Hepatic stellate cell (primary cell): ENCODE measurements around the gene FLYWCH1.

ENCODE experiments used
- DNase-seq: peaks from one replicate; pipeline ENCODE4 v3.0.0; 2011; ENCODE audit warnings: low spot score

The FLYWCH1 gene, protein sequence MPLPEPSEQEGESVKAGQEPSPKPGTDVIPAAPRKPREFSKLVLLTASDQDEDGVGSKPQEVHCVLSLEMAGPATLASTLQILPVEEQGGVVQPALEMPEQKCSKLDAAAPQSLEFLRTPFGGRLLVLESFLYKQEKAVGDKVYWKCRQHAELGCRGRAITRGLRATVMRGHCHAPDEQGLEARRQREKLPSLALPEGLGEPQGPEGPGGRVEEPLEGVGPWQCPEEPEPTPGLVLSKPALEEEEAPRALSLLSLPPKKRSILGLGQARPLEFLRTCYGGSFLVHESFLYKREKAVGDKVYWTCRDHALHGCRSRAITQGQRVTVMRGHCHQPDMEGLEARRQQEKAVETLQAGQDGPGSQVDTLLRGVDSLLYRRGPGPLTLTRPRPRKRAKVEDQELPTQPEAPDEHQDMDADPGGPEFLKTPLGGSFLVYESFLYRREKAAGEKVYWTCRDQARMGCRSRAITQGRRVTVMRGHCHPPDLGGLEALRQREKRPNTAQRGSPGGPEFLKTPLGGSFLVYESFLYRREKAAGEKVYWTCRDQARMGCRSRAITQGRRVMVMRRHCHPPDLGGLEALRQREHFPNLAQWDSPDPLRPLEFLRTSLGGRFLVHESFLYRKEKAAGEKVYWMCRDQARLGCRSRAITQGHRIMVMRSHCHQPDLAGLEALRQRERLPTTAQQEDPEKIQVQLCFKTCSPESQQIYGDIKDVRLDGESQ

DNA sequence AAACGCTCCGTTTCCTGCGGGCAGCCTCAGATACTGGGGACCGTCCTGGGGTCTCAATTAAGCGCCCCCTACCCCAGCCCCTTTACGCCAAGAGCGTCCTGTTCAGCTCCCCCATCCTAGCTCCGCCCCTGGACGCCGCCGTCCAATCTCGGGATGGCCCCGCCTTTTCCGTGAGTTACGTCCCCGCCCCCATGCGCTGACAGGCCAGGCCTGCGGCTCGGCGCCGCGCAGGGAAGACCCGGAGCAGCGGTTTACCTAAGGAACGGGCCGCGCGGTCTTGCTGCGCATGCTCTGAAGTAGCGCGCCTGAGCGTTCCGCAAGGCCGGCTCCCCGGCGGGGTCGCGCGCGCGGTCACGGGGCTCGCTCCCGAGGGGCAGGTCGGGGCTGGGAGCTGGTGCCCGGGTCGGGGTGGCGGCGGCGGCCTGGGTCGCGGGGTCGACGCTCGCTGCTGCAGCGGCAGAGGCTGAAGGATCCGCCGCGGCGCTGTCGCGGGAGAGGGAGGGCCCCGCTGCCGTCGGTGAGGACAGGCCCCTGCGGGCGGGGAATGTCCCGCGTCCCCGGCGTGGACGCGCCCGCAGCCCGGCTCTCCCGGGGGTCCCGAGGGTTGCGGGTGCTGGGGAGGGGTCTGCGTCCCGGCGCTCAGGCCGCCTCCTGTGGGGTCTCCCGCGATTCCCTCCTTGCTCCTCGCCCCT lies at the start of gene FLYWCH1:
FLYWCH1 (plus strand) TSS at position 294 of the 692 bp plus-strand sequence. CDS start 17,755 bp downstream, outside the sequence.
- peak; percentile 96 for DNase-seq

DNA sequence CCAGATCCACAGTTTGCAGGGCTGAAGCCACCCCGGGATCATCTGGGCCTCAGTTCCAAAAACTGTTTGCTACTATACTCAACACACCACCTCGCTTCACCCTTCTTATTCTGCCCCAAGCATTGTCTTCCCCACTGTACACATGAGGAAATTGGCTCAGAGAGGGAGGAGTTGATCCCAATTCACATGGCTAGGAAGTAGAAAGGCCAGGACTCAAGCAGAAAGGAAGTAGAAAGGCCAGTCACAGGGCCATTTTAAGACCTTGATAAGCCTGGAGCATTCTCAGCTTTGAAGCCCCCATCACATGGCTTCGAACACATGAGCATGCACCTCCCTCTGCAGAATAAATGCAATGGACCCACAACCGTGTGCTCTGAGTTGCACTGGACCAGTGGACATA lies 46.1 kb upstream of the FLYWCH1 start:
- no peak for DNase-seq

- DNase-seq: no peak
These were observed 45.3 kb upstream of the FLYWCH1 start for GRCh38 chr16:2866431-2866830.

DNA sequence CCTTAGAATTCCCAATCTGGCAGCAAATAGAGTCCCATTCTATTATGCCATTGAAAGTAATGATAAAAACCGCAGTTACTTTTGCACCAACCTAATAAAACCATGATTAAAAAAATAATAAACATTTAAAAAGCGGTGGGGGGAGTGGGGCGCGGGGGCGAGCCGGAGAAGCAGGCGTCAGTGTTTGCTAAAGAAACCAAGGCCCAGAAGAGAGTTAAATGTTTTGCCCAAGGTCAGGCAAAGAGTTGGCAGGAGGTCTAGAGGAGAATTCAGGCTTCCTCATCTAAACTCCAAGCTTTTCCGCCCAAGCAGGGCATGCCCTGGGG lies 44.1 kb upstream of the FLYWCH1 start:
- DNase-seq: no peak

DNA sequence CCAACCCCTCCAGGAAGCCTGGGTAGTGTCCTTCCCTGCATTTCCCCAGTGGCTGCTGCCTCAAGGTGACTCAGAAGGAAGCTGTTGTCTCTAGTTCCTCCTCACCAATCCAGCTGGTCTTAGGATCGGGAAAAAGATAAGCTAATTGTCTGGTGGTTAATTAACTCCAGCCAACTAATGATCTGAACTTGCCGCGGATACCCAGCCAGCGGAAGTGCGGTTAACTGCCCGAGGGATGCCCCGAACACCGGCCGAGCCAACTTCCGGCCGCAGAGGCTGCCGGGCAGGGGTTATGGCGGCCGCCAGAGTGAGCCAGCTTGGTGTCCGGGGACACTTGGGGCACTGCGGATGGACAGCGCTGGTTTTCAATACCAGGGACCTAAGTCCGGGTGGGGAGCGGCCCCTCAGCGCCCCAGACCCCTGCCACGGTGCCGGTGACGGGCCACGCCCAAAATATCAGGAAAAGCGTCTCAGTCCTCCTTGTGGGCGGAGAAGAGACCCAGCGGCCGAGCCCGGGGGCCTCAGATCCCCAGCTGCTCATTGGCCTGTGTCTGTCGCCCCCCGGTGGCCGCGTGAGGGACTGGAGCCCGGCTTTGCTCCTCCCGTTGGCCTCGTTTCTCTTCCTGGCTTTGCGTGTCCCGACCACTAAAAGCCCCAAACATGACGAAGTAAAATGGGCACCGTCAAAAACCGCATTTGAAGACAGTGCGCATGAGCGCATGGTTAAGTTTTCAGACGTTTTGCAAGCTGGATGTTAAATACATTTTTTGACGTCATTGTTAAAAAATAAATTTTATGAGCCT lies 43.5 kb upstream of the FLYWCH1 start:
- peak; percentile 98 for DNase-seq

- no peak for DNase-seq
These were observed 39.8 kb upstream of the FLYWCH1 start for GRCh38 chr16:2871926-2872325.

- no peak for DNase-seq
These were observed 37.5 kb upstream of the FLYWCH1 start for GRCh38 chr16:2874032-2874911.

- peak; percentile 68 for DNase-seq
These were observed 36.8 kb upstream of the FLYWCH1 start for GRCh38 chr16:2874912-2875362.

GRCh38 chr16:2879854-2880508 lies 31.8 kb upstream of the FLYWCH1 start:
- no peak for DNase-seq

DNA sequence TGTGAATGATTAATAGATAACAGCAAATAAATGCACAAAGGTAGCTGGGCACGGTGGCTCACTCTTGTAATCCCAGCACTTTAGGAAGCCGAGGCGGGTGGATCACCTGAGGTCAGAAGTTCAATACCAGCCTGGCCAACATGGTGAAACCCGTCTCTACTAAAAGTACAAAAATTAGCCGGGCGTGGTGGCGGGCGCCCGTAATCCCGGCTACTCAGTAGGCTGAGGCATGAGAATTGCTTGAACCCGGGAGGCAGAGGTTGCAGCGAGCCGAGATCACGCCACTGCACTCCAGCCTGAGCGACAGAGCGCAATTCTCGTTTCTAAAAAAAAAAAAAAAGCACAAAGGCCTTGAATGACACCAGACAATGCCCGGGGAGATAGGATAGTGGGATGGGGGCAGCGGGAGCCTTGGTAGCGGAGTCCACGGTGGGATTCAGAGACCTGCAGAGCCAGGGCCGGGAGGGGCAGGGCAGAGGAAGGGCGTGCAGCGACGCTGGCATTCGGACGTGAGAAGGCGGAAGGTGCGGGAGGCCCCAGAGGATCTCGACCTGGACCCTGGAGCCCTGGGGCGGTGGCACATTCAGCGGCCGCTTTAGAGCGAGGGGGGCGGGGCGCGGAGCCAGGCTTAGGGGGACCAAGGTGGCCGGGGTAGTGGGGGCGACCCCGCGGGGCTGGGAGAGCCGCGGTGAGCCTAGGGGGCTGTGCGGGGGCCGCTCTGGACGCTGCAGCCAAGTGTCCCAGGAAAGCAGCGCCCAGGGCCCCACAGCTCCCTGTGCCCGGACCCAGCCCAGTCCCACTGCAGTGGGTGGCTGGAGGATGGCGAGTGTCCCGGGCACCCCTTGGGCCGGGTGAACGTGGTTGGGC lies 29.7 kb upstream of the FLYWCH1 start:
- DNase-seq: no peak

GRCh38 chr16:2882650-2883457 lies 28.9 kb upstream of the FLYWCH1 start, which contains the start of gene FLYWCH2:
TSS of gene FLYWCH2 (plus strand) at chr16:2883215. CDS start at chr16:2896450, 13,235 bp downstream.
- peak; percentile 97 for DNase-seq

DNA sequence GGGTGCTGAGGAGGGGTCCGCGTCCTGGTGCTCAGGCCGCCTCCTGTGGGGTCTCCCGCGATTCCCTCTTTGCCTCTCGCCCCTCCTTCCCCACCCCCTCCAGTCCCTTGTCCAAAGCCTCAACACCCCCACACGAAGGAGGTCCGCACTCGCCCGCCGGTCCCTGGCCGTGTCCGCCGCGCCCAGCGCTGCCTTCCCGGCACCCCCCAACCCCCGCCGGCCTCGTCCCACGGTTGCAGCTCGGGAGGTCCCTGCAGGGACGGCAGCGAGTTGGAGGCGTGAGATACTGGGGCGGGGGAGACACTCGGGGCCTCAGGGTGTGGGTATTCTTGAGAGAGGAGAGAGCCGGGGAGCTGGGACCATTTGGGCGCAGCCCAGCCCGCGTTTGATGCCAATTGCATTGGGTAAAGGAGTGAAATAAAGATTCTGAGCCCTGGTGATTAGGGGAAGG lies 28.2 kb upstream of the FLYWCH1 start:
- DNase-seq: peak; percentile 37

DNA sequence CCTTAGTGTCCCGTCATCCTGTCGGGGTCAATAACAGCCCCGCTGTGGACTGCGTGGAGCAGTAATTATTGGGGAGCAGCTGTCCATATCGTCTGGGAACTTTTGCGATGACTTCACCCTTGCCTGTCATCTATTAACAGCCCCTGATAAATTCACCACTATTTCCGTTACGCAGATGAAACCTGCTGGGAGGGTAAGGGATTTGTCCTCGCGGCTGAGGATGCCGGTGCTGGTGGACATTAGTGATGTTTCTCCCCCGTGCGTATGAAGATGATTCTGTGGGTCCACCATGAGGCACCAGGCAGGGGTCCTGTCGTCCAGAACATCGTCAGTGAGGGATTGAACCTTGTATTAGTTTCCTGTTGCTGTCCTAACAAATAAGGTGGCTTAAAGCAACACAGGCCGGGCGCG lies 27.7 kb upstream of the FLYWCH1 start:
- no peak for DNase-seq

GRCh38 chr16:2894231-2894630 lies 17.5 kb upstream of the FLYWCH1 start:
- DNase-seq: no peak

DNA sequence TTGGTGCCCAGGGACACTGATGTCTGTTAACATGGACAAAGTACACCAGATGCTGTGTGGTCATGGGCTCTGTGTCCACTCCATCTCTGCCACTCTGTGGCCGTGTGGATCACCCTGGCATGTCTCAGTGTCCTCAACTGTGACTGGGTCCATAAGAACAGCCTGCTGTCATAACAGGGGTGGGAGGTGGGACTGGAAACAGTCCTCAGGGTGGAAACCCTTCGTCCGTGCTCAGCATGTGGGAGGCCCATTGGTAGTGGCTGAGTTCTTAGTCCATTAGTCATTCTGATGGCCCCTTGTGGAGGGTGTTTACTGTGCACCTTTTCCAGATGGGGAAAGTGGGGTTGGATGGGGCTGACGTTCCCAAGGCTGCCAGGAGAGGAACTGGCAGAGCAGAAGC lies 15.9 kb upstream of the FLYWCH1 start:
- peak; percentile 35 for DNase-seq

DNA sequence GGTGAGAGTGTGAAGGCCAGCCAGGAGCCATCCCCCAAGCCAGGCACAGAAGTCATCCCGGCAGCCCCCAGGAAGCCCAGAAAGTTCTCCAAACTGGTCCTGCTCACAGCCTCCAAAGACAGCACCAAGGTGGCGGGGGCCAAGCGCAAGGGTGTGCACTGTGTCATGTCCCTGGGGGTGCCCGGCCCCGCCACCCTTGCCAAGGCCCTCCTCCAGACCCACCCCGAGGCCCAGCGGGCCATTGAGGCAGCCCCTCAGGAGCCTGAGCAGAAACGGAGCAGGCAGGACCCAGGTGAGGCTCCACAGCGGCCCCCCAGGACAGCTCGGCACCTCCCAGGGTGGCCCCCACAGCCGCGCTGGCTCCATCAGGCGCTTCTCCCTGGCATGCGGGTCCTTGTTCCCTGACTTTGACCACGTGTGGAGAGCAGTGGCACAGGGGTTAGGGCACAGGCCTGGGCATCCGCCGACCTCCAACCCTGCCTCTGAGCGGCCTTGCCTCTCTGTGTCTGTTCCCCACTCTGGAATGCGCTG lies 15.2 kb upstream of the FLYWCH1 start:
- DNase-seq: no peak

GRCh38 chr16:2897110-2897509 lies 14.6 kb upstream of the FLYWCH1 start:
- DNase-seq: peak; percentile 63
